Uterus (tissue), 2 donors: Measurements from ENCODE around the gene CLK3.

Experiments
- CTCF ChIP-seq, 4 experiments: fragments of 200-600 bp in 2 of 4; fragments of 450-650 bp in 2 of 4; sonication (generic) in 2 of 4; IDR thresholded peaks; one replicate each; pipeline ENCODE4 v1.5.1; 2016 to 2019; ENCODE audit warnings: antibody characterized with exemption in 4 of 4, mild to moderate bottlenecking in 2 of 4, moderate library complexity in 1 of 4
- POLR2A ChIP-seq, 2 donors: fragments of 450-650 bp; IDR thresholded peaks; one replicate each; pipeline ENCODE4 v1.6.1; 2016; ENCODE audit warnings: antibody characterized with exemption in 2 of 2, mild to moderate bottlenecking in 1 of 2, moderate library complexity in 1 of 2

GRCh38 chr15:74580538-74581350 is 34.9 kb upstream of the CLK3 start:
- TF ChIP-seq CTCF (IDR thresholded peaks at IDR 0.05), result no peak
- TF ChIP-seq POLR2A (IDR thresholded peaks at IDR 0.05), result no peak
